Fibroblast of skin of right quadriceps (primary cell): ENCODE results near the gene GTF3C6.
"Not testable (repeated sequence)": the region's sequence is repeated elsewhere in the genome, so short reads cannot be mapped to it uniquely, and the experiment has no call there.

ENCODE experiments used
- DNase-seq: peaks from one replicate; pipeline ENCODE4 v3.0.0-alpha.2; 2013

The GTF3C6 gene, protein sequence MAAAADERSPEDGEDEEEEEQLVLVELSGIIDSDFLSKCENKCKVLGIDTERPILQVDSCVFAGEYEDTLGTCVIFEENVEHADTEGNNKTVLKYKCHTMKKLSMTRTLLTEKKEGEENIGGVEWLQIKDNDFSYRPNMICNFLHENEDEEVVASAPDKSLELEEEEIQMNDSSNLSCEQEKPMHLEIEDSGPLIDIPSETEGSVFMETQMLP

DNA sequence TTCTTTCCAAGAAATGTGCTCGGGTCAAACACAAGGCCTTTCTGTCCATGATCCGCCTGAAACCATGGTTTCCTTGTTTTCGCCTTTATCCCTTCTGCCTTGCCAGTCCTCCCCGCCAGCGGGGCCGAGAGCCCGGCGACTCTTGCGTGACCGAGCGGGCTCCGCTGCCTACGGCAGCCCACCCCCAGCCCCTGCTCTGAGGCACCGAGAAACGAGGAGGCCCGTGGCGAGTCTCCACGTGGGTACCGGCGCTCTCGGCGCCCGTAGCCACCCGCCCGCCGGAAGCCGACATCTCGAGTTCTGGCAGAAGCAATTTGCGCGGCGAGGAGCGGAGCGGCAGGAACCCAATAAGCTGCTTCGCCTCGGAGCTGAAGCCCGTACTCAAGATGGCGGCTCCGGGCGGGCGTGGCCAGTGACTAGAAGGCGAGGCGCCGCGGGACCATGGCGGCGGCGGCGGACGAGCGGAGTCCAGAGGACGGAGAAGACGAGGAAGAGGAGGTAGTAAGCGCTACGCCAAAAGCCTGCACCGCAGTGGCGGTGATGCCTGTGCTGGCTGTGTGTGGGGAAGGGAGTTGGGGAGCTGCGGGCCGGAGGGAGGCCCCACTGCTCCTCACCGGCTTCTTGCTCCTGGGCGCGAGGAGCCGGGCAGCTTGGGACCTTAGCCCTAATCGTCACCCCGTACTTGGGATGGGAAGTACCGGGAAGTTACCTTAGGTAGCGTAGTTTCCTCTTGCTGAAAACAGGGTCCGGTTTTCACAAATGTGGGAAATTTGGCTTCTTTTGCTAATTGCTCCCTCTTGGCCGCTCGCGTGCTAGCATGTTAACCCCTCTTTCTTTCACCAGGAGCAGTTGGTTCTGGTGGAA, at the start of gene GTF3C6:
Gene GTF3C6, plus strand, starts transcription at position 378 of the 864 bp plus-strand sequence. Its CDS starts 64 bp downstream, at position 442.
- DNase-seq: peak; percentile 92

DNA sequence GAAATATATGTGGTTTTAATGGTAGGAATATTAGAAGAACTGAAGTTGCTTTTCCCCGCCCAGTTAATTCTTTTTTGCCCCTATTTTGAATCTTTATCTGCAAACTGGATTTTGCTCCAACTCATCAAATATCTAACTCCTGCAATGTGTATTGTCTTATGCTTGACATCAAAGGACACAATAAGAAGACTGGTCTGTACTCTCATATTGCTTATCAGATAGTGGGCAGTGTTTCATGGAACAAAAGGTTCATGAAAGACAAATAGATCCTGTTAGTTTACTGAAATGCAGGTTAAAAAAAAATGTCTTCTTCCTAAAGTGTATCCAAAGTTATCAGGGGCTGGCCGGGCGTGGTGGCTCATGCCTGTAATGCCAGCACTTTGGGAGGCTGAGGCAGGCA, 27.7 kb upstream of the GTF3C6 start:
- no peak for DNase-seq

DNA sequence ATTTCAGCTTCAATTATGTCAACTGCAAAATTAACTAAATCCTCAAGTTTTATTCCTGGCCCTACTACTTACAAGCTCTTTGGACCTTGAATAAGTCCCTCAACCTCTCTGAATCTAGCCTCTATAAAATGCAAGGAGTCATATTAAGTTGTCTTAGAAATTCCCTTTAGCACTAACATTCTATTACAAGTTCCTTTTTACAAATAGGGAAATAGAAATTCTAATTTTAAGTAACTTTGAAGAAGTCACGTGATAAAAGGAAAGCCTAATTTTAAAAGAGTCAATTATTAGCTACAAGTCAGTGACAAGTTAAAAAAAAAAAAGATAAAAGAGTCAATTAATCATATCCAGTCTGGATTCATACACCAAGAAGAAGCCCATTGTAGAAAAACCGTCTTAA, 24.6 kb upstream of the GTF3C6 start:
- DNase-seq: no peak

DNA sequence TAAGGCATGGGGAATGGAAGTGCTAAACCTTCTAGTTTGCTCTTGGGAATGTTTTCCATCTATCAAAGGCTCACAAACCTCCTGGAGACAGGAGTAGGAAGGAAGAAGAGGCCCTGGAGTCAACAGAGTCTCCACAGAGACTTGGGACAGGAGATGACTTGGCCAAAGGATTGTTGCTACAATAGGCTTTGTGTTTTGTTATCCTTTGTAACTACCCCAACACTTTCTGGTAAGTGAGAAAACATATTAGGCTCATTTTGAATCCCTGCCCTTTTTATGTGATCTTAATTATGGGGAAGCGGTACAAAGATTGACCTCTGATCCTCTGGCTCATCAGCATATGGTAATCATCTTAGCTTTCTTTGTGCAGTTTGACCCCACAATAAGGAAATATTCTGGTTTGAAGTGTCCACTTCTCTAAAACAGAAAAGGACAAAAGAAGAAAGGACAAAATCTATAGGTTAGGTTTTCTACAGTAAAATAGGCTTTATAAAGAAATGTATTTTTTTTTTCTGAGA, 24.1 kb upstream of the GTF3C6 start:
- DNase-seq: no peak

GRCh38 chr6:110935171-110935570, 23.3 kb upstream of the GTF3C6 start:
- no peak for DNase-seq

DNA sequence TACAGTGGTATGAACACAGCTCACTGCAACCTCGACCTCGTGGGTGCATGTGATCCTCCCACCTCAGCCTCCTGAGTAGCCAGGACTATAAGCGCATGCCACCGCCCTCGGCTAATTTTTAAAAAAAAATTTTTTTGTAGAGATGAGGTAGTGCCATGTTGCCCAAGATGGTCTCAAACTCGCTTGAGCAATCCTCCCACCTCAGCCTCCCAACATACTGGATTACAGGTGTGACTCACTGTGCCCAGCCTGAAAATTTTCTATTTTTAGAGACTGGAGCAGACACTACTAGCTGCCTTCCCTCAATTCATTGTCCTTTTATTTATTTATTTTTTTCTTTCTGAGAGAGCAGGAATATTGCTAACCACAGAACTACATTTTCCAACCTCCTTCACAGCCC, 20.3 kb upstream of the GTF3C6 start:
- peak; percentile 14 for DNase-seq

DNA sequence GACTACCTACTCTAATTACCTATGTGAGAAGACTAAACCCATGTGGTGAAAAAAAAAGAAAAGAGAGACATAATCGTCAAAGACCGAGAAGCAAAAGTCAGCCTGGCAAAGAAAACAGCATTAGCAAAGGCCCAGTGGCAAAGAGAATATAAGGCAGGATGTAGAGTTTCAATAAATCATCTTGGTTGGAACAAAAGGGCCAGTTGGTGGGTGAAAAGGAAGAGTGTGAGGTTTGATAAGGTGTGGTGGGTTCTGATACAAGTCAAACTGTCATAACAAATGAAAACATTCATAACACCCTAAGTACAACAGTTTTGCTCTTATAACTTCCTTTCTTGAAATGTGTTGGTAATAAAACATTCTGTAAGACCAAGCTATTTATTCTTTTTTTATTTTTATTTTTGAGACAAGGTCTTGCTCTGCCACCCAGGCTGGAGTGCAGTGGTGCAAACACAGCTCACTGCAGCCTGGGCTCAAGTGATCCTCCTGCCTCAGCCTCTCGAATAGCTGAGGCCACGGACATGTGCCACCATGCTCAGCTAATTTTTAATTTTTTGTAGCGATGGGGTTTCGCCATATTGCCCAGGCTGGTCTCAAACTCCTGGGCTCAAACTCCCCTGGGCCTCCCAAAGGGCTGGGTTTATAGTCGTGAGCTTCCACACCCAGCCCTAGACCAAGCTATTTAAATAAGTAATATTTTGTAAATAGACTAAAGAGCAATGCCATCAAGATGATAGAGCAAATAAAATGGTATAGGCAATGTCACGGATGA, 18.9 kb upstream of the GTF3C6 start:
- DNase-seq: no peak

DNA sequence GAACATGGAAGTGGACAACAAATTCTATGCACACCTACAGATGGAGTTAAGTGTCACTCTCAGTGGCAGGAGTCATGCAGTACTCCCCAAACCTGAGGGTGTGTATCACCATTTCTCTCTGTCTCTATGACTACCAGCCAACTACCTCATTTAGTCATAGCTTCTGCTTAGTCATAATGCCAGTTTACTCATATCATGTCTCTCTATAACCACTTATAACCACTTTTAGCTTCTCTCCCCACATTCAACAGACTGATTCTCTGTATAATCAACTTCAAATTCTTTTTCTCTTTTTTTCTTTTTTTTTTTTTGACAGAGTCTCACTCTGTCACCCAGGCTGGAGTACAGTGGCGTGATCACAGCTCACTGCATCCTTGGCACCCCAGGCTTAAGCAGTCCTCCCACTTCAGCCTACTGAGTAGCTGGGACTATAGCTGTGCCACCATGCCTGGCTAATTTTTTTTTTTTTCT, 13.8 kb upstream of the GTF3C6 start:
- DNase-seq: peak; percentile 81

- no peak for DNase-seq
Measured at GRCh38 chr6:110946498-110946897, 12.0 kb upstream of the GTF3C6 start.

DNA sequence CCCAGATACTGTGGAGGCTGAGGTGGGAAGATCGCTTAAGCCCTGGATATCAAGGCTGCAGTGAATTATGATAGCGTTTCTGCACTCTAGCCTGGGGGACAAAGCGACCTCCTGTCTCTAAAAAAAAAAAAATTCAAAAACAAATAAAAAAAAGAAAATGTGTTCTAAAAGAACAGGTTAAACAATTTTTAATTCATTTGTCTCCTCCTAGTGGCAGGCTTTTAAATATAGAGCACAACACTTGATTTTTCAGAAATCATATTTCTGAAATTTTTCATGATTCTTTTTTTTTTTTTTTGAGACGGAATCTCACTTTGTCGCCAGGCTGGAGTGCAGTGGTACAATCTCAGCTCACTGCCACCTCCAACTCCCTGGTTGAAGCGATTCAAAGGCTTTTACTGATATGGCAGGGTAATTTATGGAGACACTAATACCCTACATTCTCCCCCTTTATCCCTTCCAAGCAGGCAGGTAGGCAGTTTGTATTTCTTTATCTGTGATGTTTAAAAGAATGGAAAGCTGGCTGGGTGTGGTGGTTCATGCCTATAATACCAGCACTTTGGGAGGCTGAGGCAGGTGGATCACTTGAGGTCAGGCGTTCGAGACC, 8.7 kb upstream of the GTF3C6 start:
- DNase-seq: peak; percentile 29

DNA sequence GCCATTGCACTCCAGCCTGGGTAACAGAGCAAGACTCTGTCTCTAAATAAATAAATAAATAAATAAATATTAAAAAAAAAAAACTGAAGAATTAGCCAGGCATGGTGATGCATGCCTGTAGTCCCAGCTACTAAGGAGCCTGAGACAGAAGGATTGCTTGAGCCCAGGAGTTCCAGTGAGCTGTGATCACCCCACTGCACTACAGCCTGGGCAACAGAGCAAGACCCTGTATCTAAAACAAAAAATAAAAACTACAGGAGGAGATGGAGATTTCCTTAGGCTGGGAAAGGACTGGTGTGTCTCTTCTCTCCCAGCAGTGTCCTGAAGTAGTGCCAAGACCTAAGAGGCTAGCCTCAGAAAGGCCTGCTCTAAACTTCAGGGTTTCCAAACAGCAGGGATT, 8.1 kb upstream of the GTF3C6 start:
- DNase-seq: no peak

DNA sequence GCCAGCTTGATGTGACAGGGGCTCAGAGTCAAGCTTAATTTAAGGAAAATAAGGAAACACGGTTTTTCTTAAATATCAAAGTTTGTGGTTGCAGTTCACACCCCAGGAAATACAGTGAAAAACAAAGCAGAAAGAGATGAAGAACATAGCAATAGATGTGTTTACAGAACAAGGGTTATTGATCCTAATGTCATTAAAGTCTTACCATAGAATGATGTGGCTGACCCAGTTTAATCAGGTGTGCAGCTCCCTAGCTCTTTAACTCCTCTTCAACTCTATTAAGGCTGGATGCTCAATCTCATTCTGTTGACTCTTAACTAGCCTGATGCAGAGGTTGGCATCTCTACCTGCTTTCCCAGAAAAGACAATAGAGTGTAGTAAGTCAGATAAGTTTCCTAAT, 7.5 kb upstream of the GTF3C6 start:
- DNase-seq: no peak

GRCh38 chr6:110951986-110952794, 6.3 kb upstream of the GTF3C6 start:
- DNase-seq: peak; percentile 75

GRCh38 chr6:110953633-110954303, 4.7 kb upstream of the GTF3C6 start:
- no peak for DNase-seq

DNA sequence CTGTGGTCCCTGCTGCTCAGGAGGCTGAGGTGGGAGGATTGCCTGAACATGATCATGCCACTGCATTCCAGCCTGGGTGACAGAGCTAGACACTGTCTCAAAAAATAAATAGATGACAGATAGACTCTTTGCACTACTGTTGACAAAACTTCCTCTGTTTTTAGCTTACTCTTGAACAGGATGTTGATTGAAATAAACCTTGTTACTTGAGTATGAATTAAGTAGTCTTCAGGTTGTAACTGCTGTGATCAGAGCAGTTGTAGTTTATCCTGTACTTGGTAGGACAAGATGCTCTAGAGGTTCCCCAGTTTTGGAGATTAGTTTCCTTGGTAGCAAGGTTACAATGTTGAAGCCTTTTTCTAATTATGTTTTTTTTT, 1.5 kb downstream of the GTF3C6 start:
- DNase-seq: no peak

GRCh38 chr6:110962636-110963035, 4.1 kb downstream of the GTF3C6 start:
- not testable (repeated sequence) for DNase-seq

DNA sequence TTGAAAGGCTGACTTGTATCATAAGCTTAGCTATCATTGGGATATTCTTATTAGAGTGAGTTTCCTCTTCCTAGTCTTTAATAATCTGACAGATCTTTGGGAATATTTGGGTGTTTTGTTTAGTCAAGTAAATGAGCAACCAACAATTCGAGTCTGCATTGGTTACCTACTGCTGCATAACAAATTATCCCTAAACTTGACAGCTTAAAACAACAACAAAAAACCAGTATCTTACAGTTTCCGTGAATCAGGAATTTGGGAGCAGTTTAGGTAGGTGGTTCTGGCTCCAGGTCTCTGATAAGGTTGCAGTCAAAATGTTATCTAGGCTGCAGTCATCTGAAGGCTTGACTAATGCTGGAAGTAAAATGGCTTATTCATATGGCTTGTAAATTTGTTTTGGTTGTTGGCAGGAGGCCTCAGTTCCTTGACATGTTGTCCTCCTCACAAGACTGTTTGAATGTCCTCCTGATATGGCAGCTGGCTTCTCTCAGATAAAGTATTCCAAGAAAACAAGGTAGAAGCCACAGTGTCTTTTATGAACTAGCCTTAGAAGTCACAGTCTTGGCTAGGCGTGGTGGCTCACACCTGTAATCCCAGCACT, 7.2 kb downstream of the GTF3C6 start:
- no peak for DNase-seq

GRCh38 chr6:110968661-110969060, 10.2 kb downstream of the GTF3C6 start:
- not testable (repeated sequence) for DNase-seq

GRCh38 chr6:110971468-110971867, 13.0 kb downstream of the GTF3C6 start:
- no peak for DNase-seq

DNA sequence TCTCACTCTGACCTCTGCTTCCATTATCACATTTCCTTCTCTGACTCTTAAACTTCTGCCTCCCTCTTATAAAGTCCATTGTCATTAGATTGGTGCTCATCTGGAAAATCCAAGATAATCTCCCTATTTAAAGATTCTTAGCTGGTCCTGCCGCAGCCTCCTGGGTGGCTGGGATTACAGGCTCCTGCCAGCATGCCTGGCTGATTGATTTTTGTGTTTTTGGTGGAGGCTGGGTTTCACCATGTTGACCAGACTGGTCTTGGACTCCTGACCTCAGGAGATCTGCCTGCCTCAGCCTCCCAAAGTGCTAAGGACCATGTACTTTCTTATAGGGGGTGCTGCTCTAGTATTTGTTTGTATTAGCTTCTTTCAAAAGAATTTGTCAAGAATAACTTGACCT, 18.1 kb downstream of the GTF3C6 start:
- no peak for DNase-seq

DNA sequence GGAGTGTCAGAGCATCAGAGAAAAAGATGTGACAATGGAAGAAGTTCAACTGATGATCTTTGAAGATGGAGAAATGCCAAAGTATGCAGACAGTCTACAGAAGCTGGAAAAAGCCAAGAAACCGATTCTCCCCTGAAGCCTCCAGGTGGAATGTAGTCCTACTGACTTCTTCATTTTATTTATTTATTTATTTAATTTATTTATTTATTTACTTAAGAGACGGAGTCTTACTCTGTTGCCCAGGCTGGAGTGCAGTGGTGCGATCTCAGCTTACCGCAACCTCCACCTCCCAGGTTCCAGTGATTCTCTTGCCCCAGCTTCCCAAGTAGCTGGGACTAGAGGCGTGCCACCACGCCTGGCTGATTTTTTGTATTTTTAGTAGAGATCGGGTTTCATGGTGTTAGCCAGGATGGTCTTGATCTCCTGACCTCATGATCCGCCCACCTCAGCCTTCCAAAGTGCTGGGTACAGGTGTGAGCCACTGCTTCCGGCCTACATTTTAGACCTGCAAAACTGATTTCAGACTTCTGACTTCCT, 21.1 kb downstream of the GTF3C6 start:
- DNase-seq: no peak
